Measurements from ENCODE around the gene TUBGCP5. TPM values are rescaled to one million over a fixed set of nuclear protein-coding genes. Genes with fewer than 3 reads are reported as not detected.

TUBGCP5 gene
- total RNA-seq, 3 donors from 2014 or later (not counting 1 experiment from before 2014, with no cell fraction given) = 14.7 to 20.4 (median 17.5) TPM

DNA sequence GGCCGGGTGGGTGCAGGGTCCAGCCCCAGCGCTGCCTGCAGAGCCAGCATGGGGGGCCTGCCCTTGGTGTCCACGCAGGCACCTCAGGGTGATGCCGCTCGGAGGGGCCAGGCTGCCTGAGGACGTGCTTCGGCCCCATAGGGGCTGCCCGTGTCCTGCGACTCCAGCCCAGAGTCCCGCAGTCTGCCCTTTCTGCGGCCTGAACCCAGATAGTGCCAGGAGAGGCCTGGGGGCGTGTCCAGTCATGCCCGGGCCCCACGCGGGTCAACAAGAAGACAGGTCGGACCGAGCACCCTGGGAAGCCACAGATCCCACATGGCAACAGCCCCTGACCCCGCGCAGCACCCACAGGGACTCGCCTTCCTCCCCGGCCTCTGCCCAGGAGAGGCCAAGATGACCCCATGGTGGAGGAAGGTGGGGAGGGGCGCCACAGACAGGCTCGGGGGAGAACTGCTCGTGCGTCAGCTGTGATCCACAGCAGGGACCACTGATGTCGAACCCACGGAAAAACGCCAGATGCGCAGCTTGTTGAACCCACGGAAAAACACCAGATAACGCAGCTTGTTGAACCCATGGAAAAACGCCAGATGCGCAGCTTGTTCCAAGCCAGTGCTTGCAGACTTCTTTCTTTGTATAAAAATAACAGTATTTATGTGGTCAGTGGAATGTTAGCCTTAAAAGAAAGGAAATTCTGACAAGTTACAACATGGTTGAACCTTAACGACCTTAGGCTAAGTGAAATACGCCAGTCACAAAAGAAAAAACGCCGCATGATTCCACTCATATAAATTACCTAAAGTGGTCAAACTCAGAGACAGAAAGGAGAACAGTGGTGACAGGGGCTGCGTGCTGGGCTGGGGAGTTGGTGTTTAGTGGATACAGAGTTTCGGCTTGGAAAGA, 87.7 kb downstream of the TUBGCP5 start:
- Histone ChIP-seq H3K9me3 (ENCODE audit: control insufficient read depth, insufficient read depth, low read length) (no peaks in the 10 kb centered on the region), H3K27me3 (ENCODE audit: control insufficient read depth, insufficient read depth, low read length) (no peaks in the 10 kb centered on the region), H3K27ac (ENCODE audit: low read length) (no peak overlapping the region), H3K4me3 (ENCODE audit: low read length) (no peak overlapping the region), H3K4me1 (ENCODE audit: control insufficient read depth, insufficient read depth, low read length) (no peaks in the 10 kb centered on the region), H3K36me3 (ENCODE audit: control insufficient read depth, insufficient read depth, low read length) (no peaks in the 10 kb centered on the region)
- no peaks in the 10 kb centered on the region for H3K9me3 Mint-ChIP-seq
- peaks cover 12 to 18% of the 10 kb centered on the region in 2 donors for H3K4me1 Mint-ChIP-seq
- 92% methylated on average over 39 of the region's 39 CpGs for WGBS (ENCODE audit: insufficient coverage)
- H3K36me3 Mint-ChIP-seq = no peaks in the 10 kb centered on the region
- TF ChIP-seq, protein P1, sequence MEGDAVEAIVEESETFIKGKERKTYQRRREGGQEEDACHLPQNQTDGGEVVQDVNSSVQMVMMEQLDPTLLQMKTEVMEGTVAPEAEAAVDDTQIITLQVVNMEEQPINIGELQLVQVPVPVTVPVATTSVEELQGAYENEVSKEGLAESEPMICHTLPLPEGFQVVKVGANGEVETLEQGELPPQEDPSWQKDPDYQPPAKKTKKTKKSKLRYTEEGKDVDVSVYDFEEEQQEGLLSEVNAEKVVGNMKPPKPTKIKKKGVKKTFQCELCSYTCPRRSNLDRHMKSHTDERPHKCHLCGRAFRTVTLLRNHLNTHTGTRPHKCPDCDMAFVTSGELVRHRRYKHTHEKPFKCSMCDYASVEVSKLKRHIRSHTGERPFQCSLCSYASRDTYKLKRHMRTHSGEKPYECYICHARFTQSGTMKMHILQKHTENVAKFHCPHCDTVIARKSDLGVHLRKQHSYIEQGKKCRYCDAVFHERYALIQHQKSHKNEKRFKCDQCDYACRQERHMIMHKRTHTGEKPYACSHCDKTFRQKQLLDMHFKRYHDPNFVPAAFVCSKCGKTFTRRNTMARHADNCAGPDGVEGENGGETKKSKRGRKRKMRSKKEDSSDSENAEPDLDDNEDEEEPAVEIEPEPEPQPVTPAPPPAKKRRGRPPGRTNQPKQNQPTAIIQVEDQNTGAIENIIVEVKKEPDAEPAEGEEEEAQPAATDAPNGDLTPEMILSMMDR (IDR thresholded peaks at IDR 0.05) = no peak
- H3K4me3 Mint-ChIP-seq = no peak overlapping the region
- no peaks in the 10 kb centered on the region for H3K27me3 Mint-ChIP-seq (ENCODE audit: low read depth in 2 of 2)
- DNase-seq (no peak), ATAC-seq (no peak)
- intact Hi-C loops (cut with micrococcal nuclease) = no loop called here
- no peak overlapping the region for H3K27ac Mint-ChIP-seq

DNA sequence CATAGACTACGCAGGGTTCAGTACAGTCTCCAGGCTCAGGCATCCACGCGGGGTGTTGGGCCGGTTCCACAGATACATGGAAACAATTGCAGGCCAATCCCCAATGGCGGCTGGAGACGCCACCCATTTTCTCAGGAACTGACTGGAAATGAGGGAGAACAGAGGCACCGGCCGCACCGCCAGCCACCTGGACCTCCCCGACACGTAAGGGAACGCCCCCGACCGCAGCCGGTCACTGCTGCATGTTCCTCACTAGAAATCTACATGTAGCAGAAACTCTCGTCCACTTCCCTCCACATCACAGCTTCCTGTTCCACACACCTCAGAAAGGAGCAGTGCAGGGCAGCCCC, 88.4 kb downstream of the TUBGCP5 start:
- H3K36me3 ChIP-seq (ENCODE audit: control insufficient read depth, insufficient read depth, low read length) = no peaks in the 10 kb centered on the region
- DNase-seq (no peak), ATAC-seq (no peak)
- H3K36me3 Mint-ChIP-seq = no peaks in the 10 kb centered on the region
- H3K4me3 Mint-ChIP-seq = no peak overlapping the region
- no peaks in the 10 kb centered on the region for H3K9me3 ChIP-seq (ENCODE audit: control insufficient read depth, insufficient read depth, low read length)
- H3K9me3 Mint-ChIP-seq = no peaks in the 10 kb centered on the region
- peaks cover 12 to 18% of the 10 kb centered on the region in 2 donors for H3K4me1 Mint-ChIP-seq
- no peaks in the 10 kb centered on the region for H3K4me1 ChIP-seq (ENCODE audit: control insufficient read depth, insufficient read depth, low read length)
- WGBS (ENCODE audit: insufficient coverage) = 95% methylated on average over 16 of the region's 16 CpGs
- H3K27me3 Mint-ChIP-seq (ENCODE audit: low read depth in 2 of 2) = no peaks in the 10 kb centered on the region
- no peaks in the 10 kb centered on the region for H3K27me3 ChIP-seq (ENCODE audit: control insufficient read depth, insufficient read depth, low read length)
- no peak overlapping the region for H3K27ac Mint-ChIP-seq
- TF ChIP-seq, protein P1 (IDR thresholded peaks at IDR 0.05) = no peak
- H3K27ac ChIP-seq (ENCODE audit: low read length) = no peak overlapping the region
- H3K4me3 ChIP-seq (ENCODE audit: low read length) = no peak overlapping the region
- intact Hi-C loops (cut with micrococcal nuclease) = no loop called here

DNA sequence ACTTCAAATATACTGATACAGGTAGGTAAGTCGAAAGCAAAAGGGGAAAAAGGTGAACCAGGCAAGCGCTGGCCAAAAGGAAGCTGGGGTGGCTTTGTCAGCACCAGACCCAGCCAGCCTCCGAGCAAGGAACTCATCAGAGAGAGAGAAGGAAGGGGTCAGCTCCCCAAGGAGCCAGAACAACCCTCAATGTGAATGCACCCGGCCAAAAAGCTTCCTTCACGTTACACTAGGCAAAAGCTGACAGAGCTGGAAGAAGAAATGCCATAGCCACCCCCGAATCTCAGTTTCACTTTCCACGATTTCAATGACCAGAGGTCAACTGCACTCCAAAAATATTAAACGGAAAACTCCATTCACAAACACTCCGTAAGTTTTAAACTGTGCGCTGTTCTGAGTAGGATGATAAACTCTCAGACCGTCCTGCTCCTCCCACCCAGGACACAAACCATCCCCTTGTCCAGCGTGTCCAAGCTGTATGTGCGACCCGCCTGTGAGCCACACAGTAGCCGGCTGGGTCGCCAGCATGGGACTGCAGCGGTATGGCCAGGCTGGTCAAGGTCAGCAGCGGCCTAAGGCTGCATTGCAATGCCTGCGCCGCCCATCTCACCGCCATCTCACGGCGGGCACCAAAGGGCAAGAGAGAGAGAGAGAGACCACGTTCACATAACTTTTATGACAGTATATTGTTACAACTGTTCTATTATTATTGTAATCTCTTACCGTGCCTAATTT, 88.9 kb downstream of the TUBGCP5 start:
- WGBS (ENCODE audit: insufficient coverage) = 91% methylated on average over 20 of the region's 25 CpGs
- no peaks in the 10 kb centered on the region for H3K27me3 ChIP-seq (ENCODE audit: control insufficient read depth, insufficient read depth, low read length)
- no peak overlapping the region for H3K4me3 ChIP-seq (ENCODE audit: low read length)
- no peaks in the 10 kb centered on the region for H3K9me3 ChIP-seq (ENCODE audit: control insufficient read depth, insufficient read depth, low read length)
- Mint-ChIP-seq H3K4me3 (no peak overlapping the region), H3K27me3 (ENCODE audit: low read depth in 2 of 2) (no peaks in the 10 kb centered on the region), H3K9me3 (no peaks in the 10 kb centered on the region), H3K4me1 (peaks cover 12 to 18% of the 10 kb centered on the region in 2 donors), H3K36me3 (no peaks in the 10 kb centered on the region), H3K27ac (no peak overlapping the region)
- TF ChIP-seq, protein P1 (IDR thresholded peaks at IDR 0.05) = no peak
- intact Hi-C loops (cut with micrococcal nuclease) = no loop called here
- H3K4me1 ChIP-seq (ENCODE audit: control insufficient read depth, insufficient read depth, low read length) = no peaks in the 10 kb centered on the region
- H3K36me3 ChIP-seq (ENCODE audit: control insufficient read depth, insufficient read depth, low read length) = no peaks in the 10 kb centered on the region
- H3K27ac ChIP-seq (ENCODE audit: low read length) = no peak overlapping the region
- no peak for DNase-seq
- no peak for ATAC-seq

Other genes starting within 250 kb of the TUBGCP5 start
- gene NIPA2, start 200.9 kb downstream of the TUBGCP5 start, total RNA-seq = 10 to 100 TPM; 37.3 to 41.3 (median 40.9) TPM
- gene CYFIP1, start 59.2 kb downstream of the TUBGCP5 start, total RNA-seq = 1 to 10 TPM; 6.4 to 9.2 (median 8.8) TPM
- gene GOLGA6L1, start 97.3 kb upstream of the TUBGCP5 start, total RNA-seq = not detected

All from natural killer cell (primary cell).